GM10248 (cell line): ENCODE data around the gene RAET1E.
"Not testable (repeated sequence)": the region's sequence is repeated elsewhere in the genome, so short reads cannot be mapped to it uniquely, and the experiment has no call there.

Experiments used
- CTCF ChIA-PET: fragments of 300-600 bp; sonication (Branson Sonifier 250); formaldehyde crosslinking; extraction: SDS; loops from one replicate; lab custom pipeline; 2021; ENCODE audit warnings: antibody characterized with exemption; lab: Yijun Ruan, JAX
- POLR2A ChIA-PET: fragments of 350-650 bp; sonication (Branson Sonifier 250); formaldehyde crosslinking; extraction: SDS; loops from one replicate; lab custom pipeline; 2020; ENCODE audit warnings: antibody characterized with exemption; lab: Yijun Ruan, JAX
- DNase-seq: peaks from one replicate; pipeline ENCODE4 v3.0.0; 2012; ENCODE audit errors: extremely low spot score
- TF ChIP-seq, protein P1 (sequence below): IDR thresholded peaks from 2 replicates; pipeline ENCODE4 v1.5.1; 2012; ENCODE audit warnings: mild to moderate bottlenecking, low read depth; ENCODE audit errors: extremely low read depth, missing control alignments, control extremely low read depth

The RAET1E gene

DNA sequence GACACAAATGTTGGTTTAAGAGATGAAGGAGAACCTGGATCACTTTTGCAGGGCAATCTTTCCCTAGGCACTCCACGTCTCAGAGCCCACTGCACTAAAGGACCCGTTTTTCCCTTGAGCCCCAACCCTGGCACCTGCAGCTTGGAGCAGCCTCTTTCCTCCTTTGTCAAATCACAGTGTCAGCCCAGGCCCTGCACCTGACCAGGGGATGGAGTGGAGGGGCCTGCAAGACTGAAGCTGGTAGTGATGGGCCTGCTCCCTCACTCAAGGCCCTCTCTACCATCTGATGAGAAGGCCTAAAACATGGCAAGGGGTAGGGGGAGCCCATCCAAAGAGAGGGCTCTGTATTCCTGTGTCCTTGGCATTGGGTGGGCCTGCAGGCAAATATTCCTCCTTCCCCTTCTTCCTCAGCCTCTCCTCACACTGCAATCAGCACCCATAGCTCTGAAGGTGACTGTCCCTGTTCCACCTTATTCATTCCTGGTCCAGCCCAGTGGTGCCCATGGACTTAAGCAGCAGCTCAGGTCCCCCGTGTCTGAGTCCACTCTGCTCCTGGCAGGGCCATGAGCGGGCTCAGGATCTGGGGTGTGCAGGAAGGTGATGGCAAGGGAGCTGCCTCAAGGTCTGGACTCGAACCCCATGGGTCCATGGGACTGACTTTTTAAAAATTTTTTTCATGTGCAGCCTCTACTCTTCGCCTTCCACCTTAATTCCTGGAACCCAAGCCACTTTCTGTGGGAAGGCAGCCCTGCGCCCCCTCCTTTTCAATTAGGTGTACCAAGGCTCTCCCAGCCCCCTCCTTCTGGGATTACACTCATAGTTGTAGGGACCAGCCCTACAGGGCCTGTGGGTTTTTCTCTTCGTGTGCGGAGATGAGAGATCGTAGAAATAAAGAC lies 18.3 kb upstream of the RAET1E start:
- TF ChIP-seq, protein P1, sequence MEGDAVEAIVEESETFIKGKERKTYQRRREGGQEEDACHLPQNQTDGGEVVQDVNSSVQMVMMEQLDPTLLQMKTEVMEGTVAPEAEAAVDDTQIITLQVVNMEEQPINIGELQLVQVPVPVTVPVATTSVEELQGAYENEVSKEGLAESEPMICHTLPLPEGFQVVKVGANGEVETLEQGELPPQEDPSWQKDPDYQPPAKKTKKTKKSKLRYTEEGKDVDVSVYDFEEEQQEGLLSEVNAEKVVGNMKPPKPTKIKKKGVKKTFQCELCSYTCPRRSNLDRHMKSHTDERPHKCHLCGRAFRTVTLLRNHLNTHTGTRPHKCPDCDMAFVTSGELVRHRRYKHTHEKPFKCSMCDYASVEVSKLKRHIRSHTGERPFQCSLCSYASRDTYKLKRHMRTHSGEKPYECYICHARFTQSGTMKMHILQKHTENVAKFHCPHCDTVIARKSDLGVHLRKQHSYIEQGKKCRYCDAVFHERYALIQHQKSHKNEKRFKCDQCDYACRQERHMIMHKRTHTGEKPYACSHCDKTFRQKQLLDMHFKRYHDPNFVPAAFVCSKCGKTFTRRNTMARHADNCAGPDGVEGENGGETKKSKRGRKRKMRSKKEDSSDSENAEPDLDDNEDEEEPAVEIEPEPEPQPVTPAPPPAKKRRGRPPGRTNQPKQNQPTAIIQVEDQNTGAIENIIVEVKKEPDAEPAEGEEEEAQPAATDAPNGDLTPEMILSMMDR = no peak
- CTCF ChIA-PET = interaction anchor here (1.1 kb wide), 1 partner anchor 11 kb away, joined by 3 read pairs; no protein-coding TSS in a partner anchor
- DNase-seq = no peak
- POLR2A ChIA-PET = no interaction called here

DNA sequence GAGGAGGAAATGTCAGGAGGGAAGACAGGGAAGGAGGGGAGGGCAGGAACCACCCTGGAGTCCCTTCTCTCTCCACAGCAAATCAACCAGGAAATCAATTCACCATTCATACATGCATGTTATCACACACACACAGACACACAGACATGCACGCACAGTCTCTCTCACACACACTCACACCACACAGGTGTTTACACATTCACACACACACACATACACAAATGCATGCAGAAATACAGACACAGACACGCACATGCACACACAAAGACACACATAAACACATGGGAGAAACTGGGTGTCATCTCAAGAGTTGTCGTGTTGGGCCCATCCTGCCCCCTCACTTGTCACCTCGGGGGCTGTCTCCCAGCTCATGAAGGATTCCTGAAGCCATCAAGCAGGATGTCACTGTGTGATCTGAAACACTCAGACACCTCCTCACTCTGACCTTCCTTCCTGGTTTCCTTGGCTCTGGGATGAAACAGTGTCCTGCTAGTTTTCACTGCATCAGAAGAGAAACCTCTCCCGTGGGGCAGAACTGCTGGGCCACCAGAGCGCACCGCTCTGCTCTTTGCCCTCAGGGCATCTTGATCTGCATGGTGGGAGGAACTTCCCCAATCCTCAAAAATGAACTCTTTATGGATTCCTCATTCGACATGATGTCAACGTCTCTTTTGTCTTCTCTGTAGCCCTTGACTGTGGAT lies 15.8 kb upstream of the RAET1E start:
- TF ChIP-seq, protein P1 = no peak
- DNase-seq = no peak
- ChIA-PET CTCF (no interaction called here), POLR2A (no interaction called here)

DNA sequence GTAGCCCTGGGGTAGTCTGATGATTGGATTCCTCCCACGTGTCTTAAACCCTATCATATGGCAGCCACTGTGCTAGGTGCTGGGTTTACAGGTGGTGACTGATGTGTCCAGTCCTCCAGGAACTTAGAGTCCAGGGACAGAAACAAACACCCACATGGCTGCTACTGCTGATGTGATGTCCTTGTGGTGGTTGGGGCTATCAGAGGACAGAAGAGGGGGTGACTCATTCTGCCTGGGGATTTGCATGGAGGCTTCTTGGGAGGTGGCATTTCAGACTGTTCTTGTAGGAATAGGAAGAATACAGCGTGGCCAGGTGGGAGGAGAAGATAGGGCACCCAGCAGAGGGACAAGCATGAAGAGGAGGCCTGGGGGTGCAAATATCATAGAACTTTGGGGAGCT lies 15.2 kb upstream of the RAET1E start:
- TF ChIP-seq, protein P1 = no peak
- ChIA-PET CTCF (no interaction called here), POLR2A (no interaction called here)
- DNase-seq = no peak

DNA sequence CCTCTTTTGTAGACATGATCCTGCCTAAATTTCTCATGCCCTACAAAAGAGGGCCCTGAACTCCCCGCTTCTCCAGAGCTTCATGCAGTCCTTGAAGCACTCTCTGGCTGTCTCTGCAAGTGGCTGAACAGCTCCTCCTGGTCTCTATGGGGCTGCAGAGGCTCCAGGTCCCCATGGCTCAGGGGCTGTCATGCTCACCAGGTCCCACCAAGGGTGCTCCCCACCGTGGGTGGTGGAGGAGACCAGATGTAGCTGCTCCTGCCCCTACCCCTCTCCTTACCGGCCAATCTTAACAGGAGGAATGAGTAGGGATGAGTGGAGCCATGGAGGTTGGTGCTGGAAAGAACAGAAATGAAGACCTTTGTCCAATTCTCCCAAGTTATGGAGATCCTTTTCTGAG lies 14.8 kb upstream of the RAET1E start:
- CTCF ChIA-PET, POLR2A ChIA-PET, DNase-seq: not testable (repeated sequence)

DNA sequence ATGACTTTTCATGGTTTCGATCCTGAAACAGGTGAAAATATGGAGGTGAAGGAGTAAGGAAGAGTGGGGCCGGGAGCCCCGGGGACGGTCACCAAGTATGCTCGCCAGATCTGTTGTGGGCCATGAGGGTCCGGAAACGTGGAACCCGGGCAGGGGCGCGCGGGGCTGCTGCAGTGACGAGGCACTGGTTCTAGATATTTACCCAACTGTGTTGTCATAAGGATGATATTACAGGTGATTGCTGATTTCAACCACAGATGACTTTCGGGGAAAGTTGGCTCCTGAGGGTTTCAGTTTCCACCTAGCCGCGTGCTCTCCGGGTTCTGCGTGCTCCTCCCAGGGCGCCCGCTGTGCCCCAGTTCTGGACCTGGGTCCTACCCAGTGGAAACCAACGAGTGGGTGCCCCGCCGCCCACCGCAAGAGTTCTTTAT lies 12.8 kb upstream of the RAET1E start:
- ChIA-PET CTCF (no interaction called here), POLR2A (no interaction called here)
- no peak for DNase-seq
- TF ChIP-seq, protein P1 = no peak

DNA sequence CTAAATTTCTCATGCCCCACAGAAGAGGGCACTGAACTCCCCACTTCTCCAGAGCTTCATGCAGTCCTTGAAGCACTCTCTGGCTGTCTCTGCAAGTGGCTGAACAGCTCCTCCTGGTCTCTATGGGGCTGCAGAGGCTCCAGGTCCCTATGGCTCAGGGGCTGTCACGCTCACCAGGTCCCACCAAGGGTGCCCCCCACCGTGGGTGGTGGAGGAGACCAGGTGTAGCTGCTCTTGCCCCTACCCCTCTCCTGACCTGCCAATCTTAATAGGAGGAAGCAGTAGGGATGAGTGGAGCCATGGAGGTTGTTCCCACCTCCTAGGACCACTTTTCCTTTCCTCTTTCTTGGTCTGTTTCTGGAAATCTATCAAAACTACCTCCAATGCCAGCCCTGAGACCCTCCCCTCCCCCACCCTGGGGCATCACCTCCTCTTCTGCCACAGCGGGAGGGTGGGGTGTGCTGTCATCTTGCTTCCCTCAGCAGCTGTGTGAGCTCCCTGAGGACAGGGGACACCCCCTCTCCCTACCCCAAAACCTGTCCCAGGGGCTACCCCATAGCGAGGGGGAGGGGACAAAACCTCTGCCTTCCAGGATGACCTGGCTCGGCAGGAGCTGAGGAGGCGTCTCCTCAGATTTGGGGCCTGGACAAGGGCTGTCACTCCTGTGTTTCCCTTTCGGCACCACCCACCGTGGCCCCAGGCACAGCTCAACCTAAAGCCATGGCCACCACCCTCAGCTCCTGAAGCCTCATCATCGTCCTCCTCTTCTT lies 12.0 kb upstream of the RAET1E start:
- DNase-seq = no peak
- ChIA-PET POLR2A (no interaction called here), CTCF (no interaction called here)
- TF ChIP-seq, protein P1 = no peak

DNA sequence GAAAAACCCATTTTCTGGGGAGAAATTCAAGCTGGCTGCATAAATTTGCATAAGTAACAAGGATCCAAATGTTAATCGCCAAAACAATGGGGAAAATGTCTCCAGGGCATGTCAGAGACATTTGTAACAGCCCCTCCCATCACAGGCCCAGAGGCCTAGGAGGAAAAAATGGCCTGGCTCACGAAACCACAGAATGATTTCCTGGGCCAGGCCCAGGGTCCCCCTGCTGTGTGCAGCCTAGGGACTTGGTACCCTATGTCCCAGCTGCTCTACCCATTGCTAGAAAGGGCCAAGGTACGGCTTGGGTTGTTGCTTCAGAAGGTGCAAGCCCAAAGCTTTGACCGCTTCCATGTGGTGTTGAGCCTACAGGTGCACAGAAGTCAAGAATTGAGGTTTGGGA lies 10.6 kb upstream of the RAET1E start:
- DNase-seq, CTCF ChIA-PET, POLR2A ChIA-PET: not testable (repeated sequence)
